C4-2B (cell line): ENCODE data around the gene IFITM1.

Experiments
- H3K27ac ChIP-seq: fragments of 450-650 bp; 2 replicates; pipeline ENCODE4 v1.5.1; 2017
- CTCF ChIP-seq: fragments of 450-650 bp; conservative IDR thresholded peaks from 2 replicates; pipeline ENCODE4 v1.5.1; 2017; ENCODE audit warnings: mild to moderate bottlenecking
- ZFX ChIP-seq: fragments of 450-650 bp; IDR thresholded peaks from 2 replicates; pipeline ENCODE4 v1.6.1; 2017

IFITM1 gene

GRCh38 chr11:298406-299065 is 15.3 kb upstream of the IFITM1 start:
- no peak overlapping the region for H3K27ac ChIP-seq
- TF ChIP-seq ZFX (no peak), CTCF (no peak)

GRCh38 chr11:299081-299891 is 14.6 kb upstream of the IFITM1 start, which contains the start of gene IFITM5:
Gene IFITM5, minus strand, starts transcription at chr11:299526. Its CDS starts 36 bp downstream, at chr11:299490.
- H3K27ac ChIP-seq, result no peak within 1 kb of the TSS
- TF ChIP-seq CTCF (no peak), ZFX (no peak)

GRCh38 chr11:299951-300735 is 13.7 kb upstream of the IFITM1 start:
- no peak for TF ChIP-seq ZFX
- no peak for TF ChIP-seq CTCF

GRCh38 chr11:303363-303762 is 10.5 kb upstream of the IFITM1 start:
- no peak overlapping the region for H3K27ac ChIP-seq
- TF ChIP-seq CTCF (no peak), ZFX (no peak)

More at GRCh38 chr11:299951-300735, 13.7 kb upstream of the IFITM1 start:
- no peak overlapping the region for H3K27ac ChIP-seq

GRCh38 chr11:304061-304506 is 9.8 kb upstream of the IFITM1 start:
- TF ChIP-seq ZFX (no peak), CTCF (no peak)
- H3K27ac ChIP-seq, result no peak overlapping the region

GRCh38 chr11:304915-305843 is 8.7 kb upstream of the IFITM1 start:
- TF ChIP-seq ZFX (no peak), CTCF (peak; percentile 82)

More at GRCh38 chr11:304915-305843, 8.7 kb upstream of the IFITM1 start:
- no peak overlapping the region for H3K27ac ChIP-seq
